ENCODE data around the gene ITGB6. TPM values are rescaled to one million over a fixed set of nuclear protein-coding genes. Genes with fewer than 3 reads are reported as not detected.

ITGB6 gene
- total and polyA plus RNA-seq, 2 of the 4 experiments (the other 2 are of a cell fraction) = under 0.01 TPM; not detected in 1

DNA sequence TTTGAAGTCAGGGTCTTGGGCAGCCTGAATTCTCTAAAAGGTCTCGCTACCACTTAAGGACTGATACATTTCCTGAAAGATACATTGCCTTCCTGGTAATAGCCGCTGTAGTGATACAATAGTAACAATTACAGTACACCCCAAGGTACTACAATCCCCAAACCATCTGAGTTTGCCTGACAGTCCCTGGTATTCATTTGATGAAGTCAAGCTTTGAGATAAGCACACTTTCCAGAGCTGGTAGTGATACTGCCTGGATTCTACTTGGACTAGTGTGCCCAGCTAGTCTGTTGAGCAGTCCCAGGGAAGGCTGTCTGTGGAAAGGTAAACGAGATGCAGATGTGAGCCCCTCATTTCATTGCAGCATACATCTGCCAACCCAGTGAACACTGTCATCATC lies 24.4 kb upstream of the ITGB6 start:
- H3K27me3 ChIP-seq (ENCODE audit: control insufficient read depth, insufficient read depth, low read length) = no peaks in the 10 kb centered on the region
- no peak overlapping the region for H2AK9ac ChIP-seq (replicated peaks; ENCODE audit: low read depth, low read length, poor library complexity)
- DNase-seq (no peak), ATAC-seq (ENCODE audit: low read depth) (peak; percentile 6)
- no peaks in the 10 kb centered on the region for H4K20me1 ChIP-seq (ENCODE audit: insufficient read depth, low read length)
- H2BK20ac ChIP-seq (ENCODE audit: low read depth, low read length) = peak overlapping the region; percentile 83
- in situ Hi-C loops (cut with MboI; ENCODE audit: low sequenced_read_pairs) (no loop called here), intact Hi-C loops (cut with micrococcal nuclease) (no loop called here), dilution Hi-C loops (cut with HindIII; ENCODE audit: low sequenced_read_pairs, unreplicated experiment) (no loop called here)
- peaks cover 43% of the 10 kb centered on the region for H3K9me1 ChIP-seq (ENCODE audit: insufficient read depth, low read length)
- H3K27ac ChIP-seq (ENCODE audit: insufficient read depth, low read length) = peak overlapping the region; percentile 41
- H3K36me3 ChIP-seq (ENCODE audit: control insufficient read depth, insufficient read depth, low read length) = no peaks in the 10 kb centered on the region
- peak overlapping the region; percentile 7 to 8; a peak in 1 of 4 replicates for H4K8ac ChIP-seq (ENCODE audit: low read depth in 2 of 2, low read length in 2 of 2)
- H3K9me3 ChIP-seq (ENCODE audit: control insufficient read depth, insufficient read depth, low read length) = no peaks in the 10 kb centered on the region
- peak overlapping the region; percentile 48; the same call in 1 of the 2 replicates for H4K5ac ChIP-seq (ENCODE audit: low read depth, low read length)
- H2AK5ac ChIP-seq (ENCODE audit: low read depth, low read length) = peak overlapping the region; percentile 80
- H3K18ac ChIP-seq (ENCODE audit: low read depth, low read length) = peak overlapping the region; percentile 61; the same call in 1 of the 2 replicates
- H3K4me3 ChIP-seq (ENCODE audit: insufficient read depth, low read depth, low read length) = no peak overlapping the region
- no peak overlapping the region for H2AFZ ChIP-seq (replicated peaks; ENCODE audit: low read length, poor library complexity)
- peak overlapping the region; percentile 37; the same call in 1 of the 2 replicates for H3K56ac ChIP-seq (ENCODE audit: extremely low read depth, insufficient read depth, low read length)
- peak overlapping the region; percentile 84 for H2BK5ac ChIP-seq (ENCODE audit: low read depth, low read length, poor library complexity, severe bottlenecking)
- no CpG with 5 or more reads among the region's 3 CpGs for WGBS, 2 experiments (ENCODE audit: extremely low coverage in 2 of 2, insufficient read length in 1 of 2)
- H3K4ac ChIP-seq (ENCODE audit: low read depth, low read length) = peak overlapping the region; percentile 59
- peak overlapping the region; percentile 72 for H3K14ac ChIP-seq (replicated peaks; ENCODE audit: low read depth, low read length)
- H4K91ac ChIP-seq (ENCODE audit: insufficient read depth, low read depth, low read length) = peak overlapping the region; percentile 60
- H3K9ac ChIP-seq (ENCODE audit: low read depth, low read length) = no peak overlapping the region
- POLR2A ChIA-PET (ENCODE audit: unreplicated experiment) = no interaction called here
- H3K23ac ChIP-seq (ENCODE audit: low read depth, low read length) = 0 out of 2 replicates have a peak overlapping the region, but pooled peaks have one; percentile 11
- peak overlapping the region; percentile 73 for H3K4me2 ChIP-seq (ENCODE audit: low read depth, low read length)
- H2BK15ac ChIP-seq (ENCODE audit: low read depth, low read length) = peak overlapping the region; percentile 55; the same call in 2 of the 3 replicates
- H2BK120ac ChIP-seq (ENCODE audit: low read depth, low read length) = peak overlapping the region; percentile 81
- peaks cover 41% of the 10 kb centered on the region for H3K4me1 ChIP-seq (ENCODE audit: control insufficient read depth, insufficient read depth, low read length)
- TF ChIP-seq RCOR1 (IDR thresholded peaks at IDR 0.05; ENCODE audit: insufficient replicate concordance, low read length) (no peak), CHD1 (IDR thresholded peaks at IDR 0.05; ENCODE audit: low read depth, low read length) (no peak), RFX5 (IDR thresholded peaks at IDR 0.05; ENCODE audit: low read depth, low read length) (no peak), CTCF (conservative IDR thresholded peaks at IDR 0.05; ENCODE audit: low read depth, low read length) (no peak), RAD21 (IDR thresholded peaks at IDR 0.05; ENCODE audit: low read length) (no peak), NFE2L2 (IDR thresholded peaks at IDR 0.05; ENCODE audit: low read depth, low read length) (no peak), MAZ (IDR thresholded peaks at IDR 0.05; ENCODE audit: borderline replicate concordance, low read depth, low read length) (no peak), USF2 (IDR thresholded peaks at IDR 0.05; ENCODE audit: low read depth, low read length) (no peak), FOS (IDR thresholded peaks at IDR 0.05; ENCODE audit: low read depth, low read length) (no peak), SMC3 (IDR thresholded peaks at IDR 0.05; ENCODE audit: low read depth, low read length) (no peak), CEBPB (IDR thresholded peaks at IDR 0.05; ENCODE audit: low read depth, low read length) (no peak), BHLHE40 (IDR thresholded peaks at IDR 0.05; ENCODE audit: low read depth, low read length) (no peak), POLR2A (IDR thresholded peaks at IDR 0.05; ENCODE audit: low read depth, low read length) (no peak), MXI1 (IDR thresholded peaks at IDR 0.05; ENCODE audit: borderline replicate concordance, low read depth, low read length) (no peak), MAFK (IDR thresholded peaks at IDR 0.05; ENCODE audit: low read depth, low read length) (no peak)
- TF ChIP-seq, protein P1, sequence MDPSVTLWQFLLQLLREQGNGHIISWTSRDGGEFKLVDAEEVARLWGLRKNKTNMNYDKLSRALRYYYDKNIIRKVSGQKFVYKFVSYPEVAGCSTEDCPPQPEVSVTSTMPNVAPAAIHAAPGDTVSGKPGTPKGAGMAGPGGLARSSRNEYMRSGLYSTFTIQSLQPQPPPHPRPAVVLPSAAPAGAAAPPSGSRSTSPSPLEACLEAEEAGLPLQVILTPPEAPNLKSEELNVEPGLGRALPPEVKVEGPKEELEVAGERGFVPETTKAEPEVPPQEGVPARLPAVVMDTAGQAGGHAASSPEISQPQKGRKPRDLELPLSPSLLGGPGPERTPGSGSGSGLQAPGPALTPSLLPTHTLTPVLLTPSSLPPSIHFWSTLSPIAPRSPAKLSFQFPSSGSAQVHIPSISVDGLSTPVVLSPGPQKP (IDR thresholded peaks at IDR 0.05; ENCODE audit: borderline replicate concordance, low read depth, low read length) = no peak
- BruUV-seq (replicated peaks) = no TSS peak
- CTCF ChIA-PET = interaction anchor here (0.6 kb wide), 1 partner anchor 998 kb away, joined by 3 read pairs; no protein-coding TSS in a partner anchor
- H3K79me1 ChIP-seq (ENCODE audit: low read depth in 1 of 2, low read length in 2 of 2) = peaks cover 0 to 6% of the 10 kb centered on the region in 2 experiments; a peak in 1 of 4 replicates
